Measurements from ENCODE around the gene NRXN3. TPM values are rescaled to one million over a fixed set of nuclear protein-coding genes. Genes with fewer than 3 reads are reported as not detected.

NRXN3 gene
- total RNA-seq, 2 experiments from 2014 or later = not detected

- no peaks in the 10 kb centered on the region for H3K79me2 ChIP-seq (ENCODE audit: insufficient read depth, low read depth, low read length)
- no peaks in the 10 kb centered on the region for H3K9me2 ChIP-seq (ENCODE audit: insufficient read depth, low read length)
- DNase-seq (ENCODE audit: low spot score) = no peak
- no peaks in the 10 kb centered on the region for H3K9me3 ChIP-seq (ENCODE audit: low read length)
- H3K27ac ChIP-seq (ENCODE audit: low read depth, low read length, poor library complexity, severe bottlenecking) = no peak overlapping the region
- H3K4me2 ChIP-seq (ENCODE audit: low read length) = no peak overlapping the region
- intact Hi-C loops (cut with micrococcal nuclease; ENCODE audit: unreplicated experiment) = no loop called here
- H3K4me3 ChIP-seq (ENCODE audit: low read depth, low read length, poor library complexity, severe bottlenecking) = no peak overlapping the region
- TF ChIP-seq CTCF (conservative IDR thresholded peaks at IDR 0.05; ENCODE audit: low read length) = no peak
- no peak for TF ChIP-seq EZH2phosphoT487 (IDR thresholded peaks at IDR 0.05; ENCODE audit: borderline replicate concordance, low read depth, low read length)
- no peaks in the 10 kb centered on the region for H3K4me1 ChIP-seq (ENCODE audit: insufficient read depth, low read length, poor library complexity, severe bottlenecking)
- CTCF ChIA-PET (ENCODE audit: unreplicated experiment) = no interaction called here
- BruUV-seq (replicated peaks) = no TSS peak
- H3K36me3 ChIP-seq (ENCODE audit: insufficient read depth, low read length) = no peaks in the 10 kb centered on the region
- POLR2A ChIA-PET = interaction anchor here (0.6 to 1.1 kb wide), 3 partner anchors 290 to 1603 kb away, joined by 3 to 5 read pairs (median 3); no protein-coding TSS in a partner anchor
- no peaks in the 10 kb centered on the region for H4K20me1 ChIP-seq (ENCODE audit: insufficient read depth, low read length)
- no peak overlapping the region for H2AFZ ChIP-seq (ENCODE audit: low read length)
These were observed 1574.9 kb downstream of the NRXN3 start for GRCh38 chr14:79745046-79745445.

- no TSS peak for BruUV-seq (replicated peaks)
- Histone ChIP-seq H3K36me3 (ENCODE audit: insufficient read depth, low read length) (no peaks in the 10 kb centered on the region), H3K9me2 (ENCODE audit: insufficient read depth, low read length) (no peaks in the 10 kb centered on the region), H3K79me2 (ENCODE audit: insufficient read depth, low read depth, low read length) (no peaks in the 10 kb centered on the region), H2AFZ (ENCODE audit: low read length) (no peak overlapping the region), H3K9me3 (ENCODE audit: low read length) (no peaks in the 10 kb centered on the region), H3K4me3 (ENCODE audit: low read depth, low read length, poor library complexity, severe bottlenecking) (no peak overlapping the region), H4K20me1 (ENCODE audit: insufficient read depth, low read length) (no peaks in the 10 kb centered on the region), H3K4me2 (ENCODE audit: low read length) (no peak overlapping the region), H3K4me1 (ENCODE audit: insufficient read depth, low read length, poor library complexity, severe bottlenecking) (no peaks in the 10 kb centered on the region), H3K27ac (ENCODE audit: low read depth, low read length, poor library complexity, severe bottlenecking) (no peak overlapping the region)
- ChIA-PET POLR2A (interaction anchor here (0.8 kb wide), 1 partner anchor 224 kb away, joined by 3 read pairs; no protein-coding TSS in a partner anchor), CTCF (ENCODE audit: unreplicated experiment) (no interaction called here)
- DNase-seq (ENCODE audit: low spot score) = no peak
- intact Hi-C loops (cut with micrococcal nuclease; ENCODE audit: unreplicated experiment) = no loop called here
- TF ChIP-seq EZH2phosphoT487 (IDR thresholded peaks at IDR 0.05; ENCODE audit: borderline replicate concordance, low read depth, low read length) (no peak), CTCF (conservative IDR thresholded peaks at IDR 0.05; ENCODE audit: low read length) (no peak)
These were observed 1578.9 kb downstream of the NRXN3 start for GRCh38 chr14:79749065-79749464.

GRCh38 chr14:79758985-79759384 lies 1588.8 kb downstream of the NRXN3 start:
- ChIA-PET POLR2A (no interaction called here), CTCF (ENCODE audit: unreplicated experiment) (no interaction called here)
- DNase-seq (ENCODE audit: low spot score) = no peak

More at GRCh38 chr14:79758985-79759384, 1588.8 kb downstream of the NRXN3 start:
- Histone ChIP-seq H3K79me2 (ENCODE audit: insufficient read depth, low read depth, low read length) (no peaks in the 10 kb centered on the region), H3K9me3 (ENCODE audit: low read length) (no peaks in the 10 kb centered on the region), H3K27ac (ENCODE audit: low read depth, low read length, poor library complexity, severe bottlenecking) (no peak overlapping the region), H3K9me2 (ENCODE audit: insufficient read depth, low read length) (no peaks in the 10 kb centered on the region), H2AFZ (ENCODE audit: low read length) (no peak overlapping the region), H4K20me1 (ENCODE audit: insufficient read depth, low read length) (no peaks in the 10 kb centered on the region), H3K4me1 (ENCODE audit: insufficient read depth, low read length, poor library complexity, severe bottlenecking) (no peaks in the 10 kb centered on the region), H3K4me2 (ENCODE audit: low read length) (no peak overlapping the region), H3K36me3 (ENCODE audit: insufficient read depth, low read length) (no peaks in the 10 kb centered on the region), H3K4me3 (ENCODE audit: low read depth, low read length, poor library complexity, severe bottlenecking) (no peak overlapping the region)
- intact Hi-C loops (cut with micrococcal nuclease; ENCODE audit: unreplicated experiment) = no loop called here
- no peak for TF ChIP-seq CTCF (conservative IDR thresholded peaks at IDR 0.05; ENCODE audit: low read length)
- TF ChIP-seq EZH2phosphoT487 (IDR thresholded peaks at IDR 0.05; ENCODE audit: borderline replicate concordance, low read depth, low read length) = no peak
- BruUV-seq (replicated peaks) = no TSS peak
